Measurements from ENCODE around the gene ZNF367. TPM values are rescaled to one million over a fixed set of nuclear protein-coding genes. Genes with fewer than 3 reads are reported as not detected.

The ZNF367 gene
- total and polyA plus RNA-seq, 4 donors: 0.36 to 18.1 (median 2.0) TPM

- Histone ChIP-seq H3K9me3 (ENCODE audit: control insufficient read depth in 4 of 4, low read length in 3 of 4) (no peaks in the 10 kb centered on the region), H3K27me3 (ENCODE audit: control insufficient read depth in 4 of 4, insufficient read depth in 4 of 4, low read length in 3 of 4) (no peaks in the 10 kb centered on the region), H3K4me1 (ENCODE audit: control insufficient read depth in 4 of 4, insufficient read depth in 4 of 4, low read length in 3 of 4) (peaks cover 2 to 45% (median 30%) of the 10 kb centered on the region in 4 donors), H3K36me3 (ENCODE audit: control insufficient read depth in 4 of 4, insufficient read depth in 3 of 4, low read depth in 1 of 4, low read length in 3 of 4) (peaks cover 0 to 2% (median 0%) of the 10 kb centered on the region in 4 donors), H3K27ac (ENCODE audit: low read depth in 1 of 2, low read length in 2 of 2) (no peak overlapping the region), H3K9ac (ENCODE audit: low read depth in 1 of 2, low read length in 2 of 2) (no peak overlapping the region), H3K4me3 (ENCODE audit: low read depth in 1 of 3, low read length in 3 of 3) (no peak overlapping the region)
- TF ChIP-seq RAD21 (IDR thresholded peaks at IDR 0.05): no peak
- TF ChIP-seq SP1 (IDR thresholded peaks at IDR 0.05): no peak
- no peak for TF ChIP-seq YY1 (IDR thresholded peaks at IDR 0.05)
- TF ChIP-seq JUND (IDR thresholded peaks at IDR 0.05): no peak
- TF ChIP-seq NR2F2 (IDR thresholded peaks at IDR 0.05): no peak
- TF ChIP-seq TAF1 (conservative IDR thresholded peaks at IDR 0.05): no peak
- no peak for TF ChIP-seq RXRA (IDR thresholded peaks at IDR 0.05)
- no peak for TF ChIP-seq EGR1 (IDR thresholded peaks at IDR 0.05; ENCODE audit: low read depth in 2 of 2)
- TF ChIP-seq GABPA (IDR thresholded peaks at IDR 0.05 in 1 of 2, conservative IDR thresholded peaks at IDR 0.05 in 1 of 2): no peak
- no peak for TF ChIP-seq FOXA2 (IDR thresholded peaks at IDR 0.05)
- TF ChIP-seq HNF4G (IDR thresholded peaks at IDR 0.05): no peak
- TF ChIP-seq MAX (IDR thresholded peaks at IDR 0.05): no peak
- no peak for TF ChIP-seq HNF4A (conservative IDR thresholded peaks at IDR 0.05)
- no peak for TF ChIP-seq FOXA1 (IDR thresholded peaks at IDR 0.05)
- no peak for TF ChIP-seq ZBTB33 (IDR thresholded peaks at IDR 0.05)
- no peak for TF ChIP-seq CTCF (IDR thresholded peaks at IDR 0.05; ENCODE audit: low read depth, low read length, missing input control)
- TF ChIP-seq ATF3 (IDR thresholded peaks at IDR 0.05): no peak
- TF ChIP-seq REST (IDR thresholded peaks at IDR 0.05): no peak
- no peak for DNase-seq (ENCODE audit: low spot score)
- WGBS: 98% methylated on average over 4 of the region's 4 CpGs
Measured at GRCh38 chr9:96381125-96381524, 37.0 kb downstream of the ZNF367 start.
